ENCODE data around the gene ZG16B. TPM values are rescaled to one million over a fixed set of nuclear protein-coding genes. Genes with fewer than 3 reads are reported as not detected.

Gene ZG16B
- total RNA-seq, 1 experiment from 2014 or later = 6.9 TPM

GRCh38 chr16:2840914-2841313 is 10.8 kb downstream of the ZG16B start:
- ChIA-PET CTCF (interaction anchor here (0.6 kb wide), 1 partner anchor 15 kb away, joined by 3 read pairs; no protein-coding TSS in a partner anchor), POLR2A (no interaction called here)
- Mint-ChIP-seq H3K4me3 (ENCODE audit: unreplicated experiment) (no peak overlapping the region), H3K4me1 (ENCODE audit: insufficient read depth, unreplicated experiment) (peaks cover 17% of the 10 kb centered on the region), H3K9me3 (ENCODE audit: unreplicated experiment) (no peaks in the 10 kb centered on the region), H3K27me3 (ENCODE audit: insufficient read depth, unreplicated experiment) (no peaks in the 10 kb centered on the region), H3K27ac (ENCODE audit: low read depth, unreplicated experiment) (no peak overlapping the region), H3K36me3 (ENCODE audit: insufficient read depth, unreplicated experiment) (no peaks in the 10 kb centered on the region)
- no TSS peak for BruUV-seq (replicated peaks)
- DNase-seq (ENCODE audit: unreplicated experiment) = no peak
- intact Hi-C loops (cut with micrococcal nuclease) = no loop called here
- TF ChIP-seq CTCF (IDR thresholded peaks at IDR 0.05; ENCODE audit: unreplicated experiment) = no peak

- H3K9me3 Mint-ChIP-seq (ENCODE audit: unreplicated experiment) = no peaks in the 10 kb centered on the region
- POLR2A ChIA-PET = no interaction called here
- intact Hi-C loops (cut with micrococcal nuclease) = no loop called here
- H3K27me3 Mint-ChIP-seq (ENCODE audit: insufficient read depth, unreplicated experiment) = no peaks in the 10 kb centered on the region
- peaks cover 15% of the 10 kb centered on the region for H3K4me1 Mint-ChIP-seq (ENCODE audit: insufficient read depth, unreplicated experiment)
- H3K36me3 Mint-ChIP-seq (ENCODE audit: insufficient read depth, unreplicated experiment) = no peaks in the 10 kb centered on the region
- CTCF ChIA-PET = no interaction called here
- no peak overlapping the region for H3K4me3 Mint-ChIP-seq (ENCODE audit: unreplicated experiment)
- BruUV-seq (replicated peaks) = no TSS peak
- TF ChIP-seq CTCF (IDR thresholded peaks at IDR 0.05; ENCODE audit: unreplicated experiment) = no peak
- no peak for DNase-seq (ENCODE audit: unreplicated experiment)
- H3K27ac Mint-ChIP-seq (ENCODE audit: low read depth, unreplicated experiment) = no peak overlapping the region
Observed at GRCh38 chr16:2841606-2842339, 11.7 kb downstream of the ZG16B start.

DNA sequence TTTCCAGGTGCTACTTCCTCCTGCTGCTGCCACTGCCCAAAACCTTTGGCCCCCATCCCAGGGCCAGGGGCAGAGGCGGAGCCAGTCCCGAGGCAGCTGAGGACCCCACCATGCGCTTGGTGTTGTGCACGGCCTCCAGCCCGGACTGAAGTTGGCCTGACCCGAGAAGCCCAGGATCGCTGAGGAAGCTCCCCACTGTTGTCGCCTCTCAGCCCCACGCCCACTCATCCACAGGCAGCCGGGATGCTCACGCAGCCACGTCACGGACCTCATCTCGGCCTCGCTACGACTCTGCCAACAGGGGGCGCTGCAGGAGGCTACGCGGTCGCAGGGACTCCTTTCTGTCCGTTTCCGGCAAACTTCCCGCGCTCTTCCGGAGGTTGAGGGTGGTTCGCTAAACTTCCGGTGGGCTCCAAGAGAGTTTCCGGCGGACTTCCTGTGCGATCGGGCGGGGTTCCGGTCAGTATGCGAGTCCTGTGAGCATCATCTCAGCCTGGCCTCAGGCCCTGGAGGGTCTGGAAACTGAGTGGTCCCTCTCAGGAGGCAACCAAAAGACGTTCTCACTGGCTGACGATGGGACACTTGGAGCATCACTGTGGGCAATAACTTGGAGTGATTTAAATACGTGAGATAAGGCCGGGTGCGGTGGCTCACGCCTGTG is 12.4 kb downstream of the ZG16B start:
- ChIA-PET CTCF (interaction anchor here (0.7 kb wide), 1 partner anchor 12 kb away, joined by 3 read pairs; no protein-coding TSS in a partner anchor), POLR2A (no interaction called here)
- H3K4me3 Mint-ChIP-seq (ENCODE audit: unreplicated experiment) = no peak overlapping the region
- no TSS peak for BruUV-seq (replicated peaks)
- H3K27me3 Mint-ChIP-seq (ENCODE audit: insufficient read depth, unreplicated experiment) = no peaks in the 10 kb centered on the region
- no peaks in the 10 kb centered on the region for H3K36me3 Mint-ChIP-seq (ENCODE audit: insufficient read depth, unreplicated experiment)
- intact Hi-C loops (cut with micrococcal nuclease) = no loop called here
- no peak overlapping the region for H3K27ac Mint-ChIP-seq (ENCODE audit: low read depth, unreplicated experiment)
- H3K4me1 Mint-ChIP-seq (ENCODE audit: insufficient read depth, unreplicated experiment) = peaks cover 13% of the 10 kb centered on the region
- no peaks in the 10 kb centered on the region for H3K9me3 Mint-ChIP-seq (ENCODE audit: unreplicated experiment)
- TF ChIP-seq CTCF (IDR thresholded peaks at IDR 0.05; ENCODE audit: unreplicated experiment) = peak; percentile 40
- no peak for DNase-seq (ENCODE audit: unreplicated experiment)

DNA sequence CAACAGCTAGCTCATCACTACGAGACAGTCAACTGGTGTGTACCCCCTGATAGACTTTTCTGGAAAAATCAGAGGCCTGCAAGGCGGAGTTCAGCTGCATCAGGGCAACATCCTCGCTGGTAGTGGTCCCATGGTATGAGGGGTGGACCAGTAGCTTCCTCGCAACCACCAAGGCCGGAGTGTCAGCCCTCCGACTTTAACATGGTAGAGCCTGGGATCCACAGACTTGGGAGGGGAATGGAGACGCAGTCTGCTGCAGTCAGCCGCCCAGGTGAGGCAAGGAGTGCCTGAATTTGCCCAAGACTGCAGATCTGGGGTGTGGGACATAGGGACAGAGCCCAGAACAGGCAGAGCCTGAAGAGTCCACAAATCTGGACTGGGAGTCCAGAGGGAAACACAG is 13.4 kb downstream of the ZG16B start:
- H3K4me1 Mint-ChIP-seq (ENCODE audit: insufficient read depth, unreplicated experiment) = peaks cover 11% of the 10 kb centered on the region
- no peak for DNase-seq (ENCODE audit: unreplicated experiment)
- no peak for TF ChIP-seq CTCF (IDR thresholded peaks at IDR 0.05; ENCODE audit: unreplicated experiment)
- BruUV-seq (replicated peaks) = no TSS peak
- H3K4me3 Mint-ChIP-seq (ENCODE audit: unreplicated experiment) = no peak overlapping the region
- no peaks in the 10 kb centered on the region for H3K9me3 Mint-ChIP-seq (ENCODE audit: unreplicated experiment)
- no peaks in the 10 kb centered on the region for H3K36me3 Mint-ChIP-seq (ENCODE audit: insufficient read depth, unreplicated experiment)
- no peak overlapping the region for H3K27ac Mint-ChIP-seq (ENCODE audit: low read depth, unreplicated experiment)
- CTCF ChIA-PET = no interaction called here
- intact Hi-C loops (cut with micrococcal nuclease) = no loop called here
- H3K27me3 Mint-ChIP-seq (ENCODE audit: insufficient read depth, unreplicated experiment) = no peaks in the 10 kb centered on the region
- POLR2A ChIA-PET = no interaction called here
